Thyroid gland (tissue), 4 donors: ENCODE measurements around the gene TMEM74B. TPM values are rescaled to one million over a fixed set of nuclear protein-coding genes. Genes with fewer than 3 reads are reported as not detected.

Source experiments
- DNase-seq, 2 donors: peaks; one replicate each; pipeline ENCODE4 v3.0.0-alpha.2; 2019
- H3K27ac ChIP-seq, 3 donors: fragments of 200-600 bp; sonication (generic); 1 replicate in 2 of 3; 2 replicates in 1 of 3; pipeline ENCODE4 v1.5.1; 2016 to 2019; ENCODE audit warnings: mild to moderate bottlenecking in 1 of 3, moderate library complexity in 1 of 3
- H3K27me3 ChIP-seq: fragments of 200-600 bp; sonication (generic); one replicate; pipeline ENCODE4 v1.5.1; 2019
- H3K36me3 ChIP-seq, 2 donors: fragments of 200-600 bp; sonication (generic); one replicate each; pipeline ENCODE4 v1.5.1; 2016 to 2019
- H3K4me1 ChIP-seq, 2 donors: fragments of 200-600 bp; sonication (generic); one replicate each; pipeline ENCODE4 v1.5.1; 2017 to 2019
- H3K4me3 ChIP-seq, 3 donors: fragments of 200-600 bp; sonication (generic); replicated peaks in 1 of 3; 1 replicate in 2 of 3; 2 replicates in 1 of 3; pipeline ENCODE4 v1.5.1; 2016; ENCODE audit warnings: mild to moderate bottlenecking in 1 of 3
- H3K9me3 ChIP-seq: fragments of 200-600 bp; sonication (generic); one replicate; pipeline ENCODE4 v1.5.1; 2017
- CTCF ChIP-seq, 6 experiments: fragments of 200-600 bp in 3 of 6; fragments of 450-650 bp in 3 of 6; sonication (generic) in 3 of 6; IDR thresholded peaks; one replicate each; pipeline ENCODE4 v1.5.1; 2016 to 2019; ENCODE audit warnings: antibody characterized with exemption in 6 of 6, mild to moderate bottlenecking in 2 of 6, inconsistent platforms in 1 of 6, moderate library complexity in 1 of 6
- POLR2A ChIP-seq, 2 donors: fragments of 450-650 bp; IDR thresholded peaks; one replicate each; pipeline ENCODE4 v1.6.1; 2017; ENCODE audit warnings: antibody characterized with exemption in 2 of 2, mild to moderate bottlenecking in 2 of 2, moderate library complexity in 1 of 2
- WGBS, 2 donors: methylation state at CpG; one replicate each; pipeline ENCODE4 v1.1.5; 2017; 5-methylcytosine and 5-hydroxymethylcytosine counted together
- intact Hi-C: fragments of 100-400 bp; cut with DNase I; formaldehyde crosslinking; loops from one replicate; pipeline ENCODE4 v1.15.1; 2023
- total RNA-seq, 4 donors: library from RNA; depleted of rRNA; stranded (reverse); fragments of >200 nt; gene quantifications; one replicate each; pipeline ENCODE4 v1.2.3, GENCODE V29; 2016

The TMEM74B gene
- total RNA-seq, 4 donors from 2014 or later = 0.63 to 2.7 (median 1.8) TPM

DNA sequence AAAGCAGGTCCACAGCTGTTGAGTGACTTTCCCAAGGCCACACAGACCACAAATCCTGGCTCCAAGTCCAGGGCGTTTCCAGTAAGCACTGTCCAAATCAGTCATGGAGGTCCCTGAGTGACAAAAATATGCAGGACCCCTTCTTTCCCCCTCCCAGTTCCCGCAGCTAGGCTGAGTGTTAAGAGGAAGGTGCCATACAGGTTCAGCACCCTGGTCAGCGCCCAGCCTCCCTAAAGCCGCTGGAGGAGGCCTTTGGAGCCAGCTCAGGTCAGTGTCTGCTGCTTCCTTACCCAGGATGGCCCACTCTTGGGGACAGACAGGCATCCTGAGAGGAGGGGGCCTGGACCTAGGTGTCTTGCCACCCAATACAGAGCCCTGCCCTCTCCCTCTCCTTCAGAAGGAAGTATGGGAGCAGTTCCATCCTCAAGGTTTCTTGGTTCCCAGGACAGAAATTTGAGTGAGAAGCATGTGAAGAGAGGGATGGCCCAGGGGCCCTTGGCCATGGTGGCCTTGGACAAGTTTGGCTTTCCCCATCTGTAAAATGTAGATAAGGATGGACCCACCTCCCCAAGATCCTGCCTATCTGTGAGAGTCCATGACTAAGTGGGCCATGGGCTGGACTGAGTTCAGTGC, 13.2 kb downstream of the TMEM74B start:
- Histone ChIP-seq H3K9me3 (no peaks in the 10 kb centered on the region), H3K36me3 (peaks cover 18 to 40% of the 10 kb centered on the region in 2 donors), H3K4me1 (no peaks in the 10 kb centered on the region), H3K27ac (no peak overlapping the region), H3K27me3 (no peaks in the 10 kb centered on the region), H3K4me3 (no peak overlapping the region)
- 48 to 60% methylated on average over 3 to 4 of the region's 4 CpGs for WGBS, 2 donors
- TF ChIP-seq POLR2A (IDR thresholded peaks at IDR 0.05) = no peak
- TF ChIP-seq CTCF (IDR thresholded peaks at IDR 0.05) = no peak
- intact Hi-C loops = no loop called here
- DNase-seq = no peak

- WGBS, 2 donors = 93 to 97% methylated on average over 5 of the region's 5 CpGs
- no peak overlapping the region for H3K4me3 ChIP-seq
- no peak overlapping the region for H3K27ac ChIP-seq
- TF ChIP-seq POLR2A (IDR thresholded peaks at IDR 0.05) = no peak
- TF ChIP-seq CTCF (IDR thresholded peaks at IDR 0.05) = no peak
- no peaks in the 10 kb centered on the region for H3K4me1 ChIP-seq
- intact Hi-C loops = no loop called here
- peaks cover 40 to 64% of the 10 kb centered on the region in 2 donors for H3K36me3 ChIP-seq
- no peaks in the 10 kb centered on the region for H3K27me3 ChIP-seq
- DNase-seq = no peak
- H3K9me3 ChIP-seq = no peaks in the 10 kb centered on the region
Observed at GRCh38 chr20:1169224-1169623, 15.6 kb downstream of the TMEM74B start.

GRCh38 chr20:1166948-1167720, 17.6 kb downstream of the TMEM74B start:
- no peak for DNase-seq
- intact Hi-C loops = no loop called here
- Histone ChIP-seq H3K36me3 (peaks cover 54 to 67% of the 10 kb centered on the region in 2 donors), H3K9me3 (no peaks in the 10 kb centered on the region), H3K4me1 (no peaks in the 10 kb centered on the region), H3K4me3 (no peak overlapping the region), H3K27me3 (no peaks in the 10 kb centered on the region), H3K27ac (no peak overlapping the region)
- WGBS, 2 donors = 94% methylated on average over 1 of the region's 1 CpG
- TF ChIP-seq CTCF (IDR thresholded peaks at IDR 0.05) (no peak), POLR2A (IDR thresholded peaks at IDR 0.05) (no peak)

DNA sequence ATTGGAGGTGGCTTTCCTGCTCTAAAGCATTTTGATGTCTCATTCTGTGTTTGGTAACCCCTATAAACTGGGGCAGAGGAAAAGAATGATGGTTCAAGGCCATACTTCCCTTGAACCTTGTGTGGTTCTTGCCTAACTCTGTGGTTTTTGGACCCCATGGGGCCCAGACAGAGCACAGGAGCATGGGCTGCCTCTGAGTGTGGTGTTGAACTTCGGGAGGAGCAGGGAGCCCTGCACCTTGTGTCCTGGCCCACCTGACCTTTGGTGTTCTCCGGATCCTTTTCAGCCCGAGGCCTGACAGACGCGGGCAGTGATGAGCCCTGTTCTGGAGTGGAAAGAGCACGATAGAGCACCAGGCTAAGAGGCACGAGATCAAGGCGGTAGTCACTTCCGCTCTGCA, 18.8 kb downstream of the TMEM74B start:
- no peak for TF ChIP-seq CTCF (IDR thresholded peaks at IDR 0.05)
- intact Hi-C loops = no loop called here
- Histone ChIP-seq H3K4me3 (no peak overlapping the region), H3K36me3 (peaks cover 62 to 64% of the 10 kb centered on the region in 2 donors), H3K27me3 (no peaks in the 10 kb centered on the region), H3K27ac (no peak overlapping the region), H3K4me1 (no peaks in the 10 kb centered on the region), H3K9me3 (no peaks in the 10 kb centered on the region)
- no peak for DNase-seq
- WGBS, 2 donors = 95 to 99% methylated on average over 9 of the region's 9 CpGs

DNA sequence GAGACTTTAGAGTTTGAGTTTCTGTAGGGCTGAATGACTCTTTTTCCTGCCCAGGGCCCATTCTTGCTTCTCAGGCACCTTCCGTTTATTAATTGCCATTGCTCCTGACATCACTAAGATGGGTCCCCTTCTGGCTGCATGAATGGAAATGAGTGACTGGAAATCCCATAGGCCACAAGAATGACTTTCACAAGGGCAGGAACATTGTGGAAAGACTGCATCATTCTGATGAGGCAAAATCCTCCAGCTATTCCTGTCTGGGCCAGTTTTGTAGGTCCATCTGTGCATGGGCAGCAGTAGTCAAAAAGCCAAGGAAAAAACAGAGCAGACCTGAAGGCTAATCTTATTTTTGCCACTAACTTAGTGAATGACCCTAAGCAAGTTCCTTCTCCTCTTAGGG, 19.3 kb downstream of the TMEM74B start:
- H3K27ac ChIP-seq = no peak overlapping the region
- no peaks in the 10 kb centered on the region for H3K4me1 ChIP-seq
- intact Hi-C loops = no loop called here
- TF ChIP-seq POLR2A (IDR thresholded peaks at IDR 0.05) (no peak), CTCF (IDR thresholded peaks at IDR 0.05) (no peak)
- peaks cover 60 to 66% of the 10 kb centered on the region in 2 donors for H3K36me3 ChIP-seq
- DNase-seq = no peak
- WGBS, 2 donors = 94 to 96% methylated on average over 1 of the region's 1 CpG
- no peaks in the 10 kb centered on the region for H3K9me3 ChIP-seq
- H3K27me3 ChIP-seq = no peaks in the 10 kb centered on the region
- no peak overlapping the region for H3K4me3 ChIP-seq
